Measurements from ENCODE around the gene ARFGEF3.

ARFGEF3 gene

DNA sequence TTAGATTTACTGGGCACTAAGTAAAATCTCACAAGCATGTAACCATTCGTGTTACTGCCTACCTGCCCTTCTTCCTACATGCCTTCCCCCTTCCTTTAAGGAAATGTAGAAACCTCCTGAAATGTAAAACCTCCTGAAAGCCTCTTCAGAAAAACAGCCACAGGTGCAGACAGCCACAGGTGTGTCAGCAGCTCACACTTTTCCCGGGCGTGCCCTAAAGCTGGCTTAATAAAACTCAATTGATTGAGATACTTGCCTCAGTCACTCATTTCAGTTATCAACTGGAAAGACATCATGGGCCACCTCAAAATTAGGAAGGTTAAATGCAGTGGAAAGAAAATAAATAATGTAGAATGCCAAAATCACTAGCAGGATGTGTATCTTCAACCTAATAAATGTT, 79.6 kb downstream of the ARFGEF3 start:
- TF ChIP-seq POLR2AphosphoS5 (IDR thresholded peaks at IDR 0.05; ENCODE audit: low read depth, low read length) = no peak
- TF ChIP-seq SIN3A (IDR thresholded peaks at IDR 0.05; ENCODE audit: borderline replicate concordance, insufficient read depth, low read length) = no peak
- no peak for TF ChIP-seq FOXP2 (optimal IDR thresholded peaks at IDR 0.05; ENCODE audit: borderline replicate concordance, extremely low read depth, extremely low read length, insufficient read depth)
- TF ChIP-seq, protein P1, sequence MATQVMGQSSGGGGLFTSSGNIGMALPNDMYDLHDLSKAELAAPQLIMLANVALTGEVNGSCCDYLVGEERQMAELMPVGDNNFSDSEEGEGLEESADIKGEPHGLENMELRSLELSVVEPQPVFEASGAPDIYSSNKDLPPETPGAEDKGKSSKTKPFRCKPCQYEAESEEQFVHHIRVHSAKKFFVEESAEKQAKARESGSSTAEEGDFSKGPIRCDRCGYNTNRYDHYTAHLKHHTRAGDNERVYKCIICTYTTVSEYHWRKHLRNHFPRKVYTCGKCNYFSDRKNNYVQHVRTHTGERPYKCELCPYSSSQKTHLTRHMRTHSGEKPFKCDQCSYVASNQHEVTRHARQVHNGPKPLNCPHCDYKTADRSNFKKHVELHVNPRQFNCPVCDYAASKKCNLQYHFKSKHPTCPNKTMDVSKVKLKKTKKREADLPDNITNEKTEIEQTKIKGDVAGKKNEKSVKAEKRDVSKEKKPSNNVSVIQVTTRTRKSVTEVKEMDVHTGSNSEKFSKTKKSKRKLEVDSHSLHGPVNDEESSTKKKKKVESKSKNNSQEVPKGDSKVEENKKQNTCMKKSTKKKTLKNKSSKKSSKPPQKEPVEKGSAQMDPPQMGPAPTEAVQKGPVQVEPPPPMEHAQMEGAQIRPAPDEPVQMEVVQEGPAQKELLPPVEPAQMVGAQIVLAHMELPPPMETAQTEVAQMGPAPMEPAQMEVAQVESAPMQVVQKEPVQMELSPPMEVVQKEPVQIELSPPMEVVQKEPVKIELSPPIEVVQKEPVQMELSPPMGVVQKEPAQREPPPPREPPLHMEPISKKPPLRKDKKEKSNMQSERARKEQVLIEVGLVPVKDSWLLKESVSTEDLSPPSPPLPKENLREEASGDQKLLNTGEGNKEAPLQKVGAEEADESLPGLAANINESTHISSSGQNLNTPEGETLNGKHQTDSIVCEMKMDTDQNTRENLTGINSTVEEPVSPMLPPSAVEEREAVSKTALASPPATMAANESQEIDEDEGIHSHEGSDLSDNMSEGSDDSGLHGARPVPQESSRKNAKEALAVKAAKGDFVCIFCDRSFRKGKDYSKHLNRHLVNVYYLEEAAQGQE (IDR thresholded peaks at IDR 0.05; ENCODE audit: insufficient read depth in 1 of 2, low read depth in 2 of 2, low read length in 2 of 2) = no peak
- no peak for TF ChIP-seq TAF1 (IDR thresholded peaks at IDR 0.05; ENCODE audit: borderline replicate concordance, insufficient read depth, low read length)

DNA sequence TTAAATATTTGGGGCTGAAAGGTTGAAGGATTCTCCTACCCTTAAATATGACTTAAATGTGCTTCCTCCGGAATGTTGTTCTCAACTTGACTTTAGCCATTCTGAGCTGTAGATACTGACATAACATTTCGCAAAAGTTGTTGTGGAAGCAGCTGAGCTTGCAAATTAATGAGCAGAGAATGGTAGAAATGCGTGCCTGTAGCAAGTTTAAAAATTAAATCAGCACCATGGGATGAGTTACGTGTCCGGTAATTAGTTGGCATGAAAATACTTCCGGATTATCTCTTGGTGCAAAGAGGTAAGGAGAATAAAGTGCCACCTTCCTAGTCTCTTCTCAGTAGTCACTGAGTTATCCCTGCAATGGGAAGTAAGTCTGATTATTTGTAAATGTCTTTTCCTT, 80.2 kb downstream of the ARFGEF3 start:
- TF ChIP-seq FOXP2 (optimal IDR thresholded peaks at IDR 0.05; ENCODE audit: borderline replicate concordance, extremely low read depth, extremely low read length, insufficient read depth) = no peak
- no peak for TF ChIP-seq TAF1 (IDR thresholded peaks at IDR 0.05; ENCODE audit: borderline replicate concordance, insufficient read depth, low read length)
- no peak for TF ChIP-seq POLR2AphosphoS5 (IDR thresholded peaks at IDR 0.05; ENCODE audit: low read depth, low read length)
- no peak for TF ChIP-seq SIN3A (IDR thresholded peaks at IDR 0.05; ENCODE audit: borderline replicate concordance, insufficient read depth, low read length)
- TF ChIP-seq, protein P1 (IDR thresholded peaks at IDR 0.05; ENCODE audit: insufficient read depth in 1 of 2, low read depth in 2 of 2, low read length in 2 of 2) = no peak

DNA sequence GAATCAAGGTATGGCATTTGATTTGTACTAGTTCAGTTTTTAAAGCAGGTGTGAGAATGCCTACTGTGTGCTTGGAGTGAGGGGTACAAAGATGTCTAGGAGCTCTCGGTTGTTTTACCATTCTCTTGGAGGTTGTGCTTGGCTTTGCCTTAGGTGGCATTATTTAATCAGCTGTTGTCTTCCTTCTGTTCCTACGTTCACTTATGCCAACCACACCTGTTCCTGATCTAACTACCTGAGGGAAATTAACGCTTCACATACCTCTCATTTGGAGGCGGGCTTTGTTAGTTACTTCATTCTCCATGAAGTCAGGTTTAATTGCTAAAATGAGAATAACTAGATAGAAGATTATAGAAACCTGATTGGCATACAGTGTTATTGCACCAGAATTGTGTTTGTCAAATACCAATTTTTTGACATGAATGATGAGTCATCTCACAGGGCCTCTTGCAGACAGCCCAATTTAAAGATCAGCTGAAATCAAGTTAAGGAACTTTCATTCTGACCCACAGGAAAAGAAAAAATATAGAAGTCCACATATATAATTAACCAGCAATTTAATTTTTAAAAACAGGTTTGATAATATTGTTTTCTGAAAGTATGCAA, 81.4 kb downstream of the ARFGEF3 start:
- no peak for TF ChIP-seq TAF1 (IDR thresholded peaks at IDR 0.05; ENCODE audit: borderline replicate concordance, insufficient read depth, low read length)
- no peak for TF ChIP-seq POLR2AphosphoS5 (IDR thresholded peaks at IDR 0.05; ENCODE audit: low read depth, low read length)
- TF ChIP-seq SIN3A (IDR thresholded peaks at IDR 0.05; ENCODE audit: borderline replicate concordance, insufficient read depth, low read length) = no peak
- no peak for TF ChIP-seq FOXP2 (optimal IDR thresholded peaks at IDR 0.05; ENCODE audit: borderline replicate concordance, extremely low read depth, extremely low read length, insufficient read depth)
- TF ChIP-seq, protein P1 (IDR thresholded peaks at IDR 0.05; ENCODE audit: insufficient read depth in 1 of 2, low read depth in 2 of 2, low read length in 2 of 2) = no peak

DNA sequence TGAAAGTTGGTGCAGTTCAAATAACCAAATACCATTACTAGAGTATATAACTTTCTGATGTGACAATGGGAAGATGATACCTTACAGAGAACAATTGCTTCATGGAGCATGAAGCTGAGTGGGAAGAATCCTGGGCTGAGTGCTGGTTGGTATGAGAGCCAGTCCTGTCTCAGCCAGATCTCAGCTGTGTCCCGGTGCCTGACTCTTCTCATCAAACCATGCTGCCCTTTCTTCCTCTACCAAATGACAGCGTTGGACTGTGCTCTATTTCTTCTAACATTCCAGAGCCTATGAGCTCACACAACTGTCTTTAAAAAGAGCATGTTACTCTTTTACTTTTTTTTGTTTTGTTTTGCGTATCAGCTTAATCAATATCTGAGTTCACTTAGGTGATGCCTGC, 84.0 kb downstream of the ARFGEF3 start:
- TF ChIP-seq POLR2AphosphoS5 (IDR thresholded peaks at IDR 0.05; ENCODE audit: low read depth, low read length) (no peak), SIN3A (IDR thresholded peaks at IDR 0.05; ENCODE audit: borderline replicate concordance, insufficient read depth, low read length) (no peak), TAF1 (IDR thresholded peaks at IDR 0.05; ENCODE audit: borderline replicate concordance, insufficient read depth, low read length) (no peak), FOXP2 (optimal IDR thresholded peaks at IDR 0.05; ENCODE audit: borderline replicate concordance, extremely low read depth, extremely low read length, insufficient read depth) (no peak)
- TF ChIP-seq, protein P1 (IDR thresholded peaks at IDR 0.05; ENCODE audit: insufficient read depth in 1 of 2, low read depth in 2 of 2, low read length in 2 of 2) = no peak
